Measurements from ENCODE around the gene ENO3.

- TF ChIP-seq CTCF (IDR thresholded peaks at IDR 0.05): no peak
- no peak for TF ChIP-seq REST (IDR thresholded peaks at IDR 0.05; ENCODE audit: insufficient read depth in 1 of 2, low read depth in 2 of 2, low read length in 1 of 2)
- no peak for TF ChIP-seq SIN3A (IDR thresholded peaks at IDR 0.05; ENCODE audit: borderline replicate concordance, insufficient read depth, low read depth, low read length)
- TF ChIP-seq POLR2AphosphoS5 (IDR thresholded peaks at IDR 0.05; ENCODE audit: low read depth, low read length): no peak
Measured at GRCh38 chr17:4969047-4969550, 18.2 kb downstream of the ENO3 start.

Measured in Panc1 (cell line).